ENCODE measurements around the gene STK32B. TPM values are rescaled to one million over a fixed set of nuclear protein-coding genes. Genes with fewer than 3 reads are reported as not detected.

Gene STK32B
- total and polyA plus RNA-seq, 2 donors (not counting 3 experiments of a cell fraction or from before 2014, with no cell fraction given): 5.6 to 7.8 TPM

DNA sequence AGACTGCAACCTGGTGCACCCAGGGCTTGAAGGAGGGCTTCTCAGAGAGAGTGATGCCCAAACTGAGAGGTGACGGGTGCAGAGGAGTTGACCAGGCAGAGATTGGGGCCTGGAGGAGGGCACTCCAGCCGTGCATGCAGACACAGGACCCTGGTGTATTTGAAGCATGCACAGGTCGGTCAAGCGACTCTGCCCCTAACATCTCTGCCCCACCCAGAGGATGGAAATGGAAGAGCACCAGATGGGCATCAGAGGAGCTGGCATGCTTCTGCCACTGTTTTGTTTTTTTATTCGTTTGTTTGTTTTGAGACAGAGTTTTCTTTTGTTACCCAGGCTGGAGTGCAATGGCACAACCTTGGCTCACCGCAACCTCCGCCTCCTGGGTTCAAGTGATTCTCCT is 336.2 kb downstream of the STK32B start:
- no peak overlapping the region for H3K4me2 ChIP-seq (ENCODE audit: insufficient read depth, low read length)
- TF ChIP-seq GATA2 (IDR thresholded peaks at IDR 0.05; ENCODE audit: insufficient read depth, insufficient read length, low read depth, low read length) (no peak), MYC (IDR thresholded peaks at IDR 0.05; ENCODE audit: low read depth, low read length) (no peak), FOS (IDR thresholded peaks at IDR 0.05; ENCODE audit: borderline replicate concordance, insufficient read depth, low read length) (no peak), JUN (IDR thresholded peaks at IDR 0.05; ENCODE audit: borderline replicate concordance, insufficient read depth, insufficient read length, low read depth) (no peak), EZH2 (IDR thresholded peaks at IDR 0.05; ENCODE audit: borderline replicate concordance, low read depth, low read length, severe bottlenecking) (no peak), POLR2AphosphoS5 (IDR thresholded peaks at IDR 0.05; ENCODE audit: insufficient read depth, low read depth, low read length) (no peak), POLR2A (IDR thresholded peaks at IDR 0.05; ENCODE audit: low read depth, low read length) (no peak)
- TF ChIP-seq, protein P1, sequence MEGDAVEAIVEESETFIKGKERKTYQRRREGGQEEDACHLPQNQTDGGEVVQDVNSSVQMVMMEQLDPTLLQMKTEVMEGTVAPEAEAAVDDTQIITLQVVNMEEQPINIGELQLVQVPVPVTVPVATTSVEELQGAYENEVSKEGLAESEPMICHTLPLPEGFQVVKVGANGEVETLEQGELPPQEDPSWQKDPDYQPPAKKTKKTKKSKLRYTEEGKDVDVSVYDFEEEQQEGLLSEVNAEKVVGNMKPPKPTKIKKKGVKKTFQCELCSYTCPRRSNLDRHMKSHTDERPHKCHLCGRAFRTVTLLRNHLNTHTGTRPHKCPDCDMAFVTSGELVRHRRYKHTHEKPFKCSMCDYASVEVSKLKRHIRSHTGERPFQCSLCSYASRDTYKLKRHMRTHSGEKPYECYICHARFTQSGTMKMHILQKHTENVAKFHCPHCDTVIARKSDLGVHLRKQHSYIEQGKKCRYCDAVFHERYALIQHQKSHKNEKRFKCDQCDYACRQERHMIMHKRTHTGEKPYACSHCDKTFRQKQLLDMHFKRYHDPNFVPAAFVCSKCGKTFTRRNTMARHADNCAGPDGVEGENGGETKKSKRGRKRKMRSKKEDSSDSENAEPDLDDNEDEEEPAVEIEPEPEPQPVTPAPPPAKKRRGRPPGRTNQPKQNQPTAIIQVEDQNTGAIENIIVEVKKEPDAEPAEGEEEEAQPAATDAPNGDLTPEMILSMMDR (IDR thresholded peaks at IDR 0.05; ENCODE audit: extremely low read depth in 1 of 2, insufficient read depth in 1 of 2, low read depth in 1 of 2, low read length in 2 of 2): no peak
- TF ChIP-seq, protein P2, sequence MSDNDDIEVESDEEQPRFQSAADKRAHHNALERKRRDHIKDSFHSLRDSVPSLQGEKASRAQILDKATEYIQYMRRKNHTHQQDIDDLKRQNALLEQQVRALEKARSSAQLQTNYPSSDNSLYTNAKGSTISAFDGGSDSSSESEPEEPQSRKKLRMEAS (IDR thresholded peaks at IDR 0.05; ENCODE audit: insufficient read depth, insufficient read length): no peak
- DNase-seq (ENCODE audit: low read depth, low spot score) (no peak), FAIRE-seq (no peak)
- ChIA-PET CTCF (interaction anchor here (0.6 to 1.3 kb wide), 3 partner anchors 13 to 337 kb away, joined by 3 to 6 read pairs (median 4); no protein-coding TSS in a partner anchor), POLR2A (no interaction called here)
- no peak overlapping the region for H2AFZ ChIP-seq (ENCODE audit: low read depth, low read length)
- no peak overlapping the region for H3K9ac ChIP-seq (replicated peaks; ENCODE audit: extremely low read depth, insufficient read depth, low read length)
- H3K27me3 ChIP-seq (ENCODE audit: control insufficient read depth in 2 of 2, insufficient read depth in 2 of 2, low read length in 2 of 2): no peaks in the 10 kb centered on the region
- H3K9me1 ChIP-seq (replicated peaks; ENCODE audit: control insufficient read depth, extremely low read depth, insufficient read depth, low read length): no peaks in the 10 kb centered on the region
- no TSS peak for BruUV-seq (replicated peaks)
- no peaks in the 10 kb centered on the region for H3K79me2 ChIP-seq (ENCODE audit: control insufficient read depth, insufficient read depth, low read length)
- no peak overlapping the region for H3K27ac ChIP-seq (ENCODE audit: insufficient read depth, low read depth, low read length)
- H3K4me1 ChIP-seq (ENCODE audit: control insufficient read depth, extremely low read depth, insufficient read depth, low read length): no peaks in the 10 kb centered on the region
- no peaks in the 10 kb centered on the region for H3K9me3 ChIP-seq (replicated peaks; ENCODE audit: control insufficient read depth, insufficient read depth, low read length)
- H4K20me1 ChIP-seq (replicated peaks; ENCODE audit: control insufficient read depth, extremely low read depth, insufficient read depth, low read length): no peaks in the 10 kb centered on the region
- intact Hi-C loops (cut with micrococcal nuclease) (no loop called here), dilution Hi-C loops (cut with MboI; ENCODE audit: extremely low pct_ligation_motif_present, low sequenced_read_pairs) (no loop called here)
- no peak overlapping the region for H3K4me3 ChIP-seq (replicated peaks in 1 of 3; ENCODE audit: insufficient read depth in 1 of 3, low read depth in 1 of 3, low read length in 3 of 3)
- H3K36me3 ChIP-seq (ENCODE audit: control insufficient read depth in 2 of 2, extremely low read depth in 1 of 2, insufficient read depth in 2 of 2, low read length in 2 of 2): no peaks in the 10 kb centered on the region

Measured in endothelial cell of umbilical vein (primary cell).